Activated CD4-positive, alpha-beta T cell treated with anti-CD3 and anti-CD28 coated beads for 48 hours (primary cell): ENCODE results near the gene GDPD5.

Experiments
- DNase-seq: peaks from one replicate; pipeline ENCODE4 v3.0.0-alpha.2; 2020

Gene GDPD5

DNA sequence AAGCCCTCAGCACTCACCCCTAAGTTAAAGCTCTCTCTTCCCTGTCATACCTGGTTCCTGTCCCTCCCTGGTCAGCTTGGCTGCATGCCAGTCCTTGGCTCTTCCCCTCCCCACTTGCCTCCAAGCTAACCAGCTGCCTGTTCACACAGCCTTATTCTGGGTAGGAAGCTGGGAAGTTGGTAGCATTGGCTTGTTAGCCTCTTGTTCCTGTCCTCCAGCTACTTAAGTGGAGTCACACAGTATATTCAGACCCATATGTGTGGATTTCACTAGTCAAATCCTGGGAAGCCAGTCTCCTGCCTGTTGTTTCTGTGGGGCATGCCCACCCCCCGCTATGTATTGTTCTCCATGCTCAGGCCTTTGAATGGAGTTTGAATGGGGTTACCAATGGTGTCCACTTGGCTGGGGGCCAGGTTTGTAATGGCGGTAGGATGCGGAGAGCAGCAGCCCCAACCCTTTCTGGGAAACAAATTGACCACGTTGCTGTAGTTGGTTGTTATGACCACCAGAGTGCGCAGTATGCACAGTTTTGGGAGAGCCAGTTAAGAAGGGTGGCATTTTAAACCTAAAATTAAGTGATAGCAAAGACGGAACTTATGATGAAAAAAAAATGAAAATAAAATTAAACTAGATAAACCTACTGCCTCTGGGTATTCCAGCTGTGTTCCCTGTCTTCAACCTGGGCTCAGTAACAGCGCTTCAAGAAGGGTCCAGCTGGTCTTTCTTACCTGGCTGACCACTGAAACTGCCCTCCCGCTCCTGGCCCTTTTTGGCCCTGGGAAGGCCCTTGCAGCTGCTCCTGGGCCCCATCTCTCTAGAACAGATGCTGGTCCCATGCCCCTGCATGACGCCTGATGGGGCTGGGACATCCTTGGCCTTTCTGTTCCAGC, 137.1 kb downstream of the GDPD5 start:
- peak; percentile 81 for DNase-seq

DNA sequence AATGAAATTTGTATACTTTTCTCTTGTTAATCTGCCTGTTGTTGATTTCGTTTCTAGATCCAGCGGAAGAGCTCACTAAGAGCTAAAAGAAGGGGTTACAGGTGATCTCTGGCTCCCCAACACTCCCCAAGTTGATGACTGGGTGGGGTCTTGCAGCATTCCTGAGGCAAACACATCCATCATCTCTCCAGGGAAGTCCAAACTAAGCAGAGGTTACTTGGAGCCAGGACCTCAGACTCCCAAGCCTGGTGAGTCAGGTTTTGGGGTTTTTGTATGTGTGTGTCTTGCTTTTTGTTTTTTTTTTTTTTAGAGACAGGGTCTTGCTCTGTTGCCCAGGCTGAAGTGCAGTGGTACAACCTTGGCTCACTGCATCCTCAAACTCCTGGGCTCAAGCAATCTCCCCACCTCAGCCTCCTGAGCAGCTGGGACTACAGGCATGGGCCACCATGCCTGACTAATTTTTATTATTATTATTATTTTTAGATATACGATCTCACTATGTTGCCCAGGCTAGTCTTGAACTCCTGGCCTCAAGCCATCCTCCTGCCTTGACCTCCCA, 137.9 kb downstream of the GDPD5 start:
- no peak for DNase-seq

DNA sequence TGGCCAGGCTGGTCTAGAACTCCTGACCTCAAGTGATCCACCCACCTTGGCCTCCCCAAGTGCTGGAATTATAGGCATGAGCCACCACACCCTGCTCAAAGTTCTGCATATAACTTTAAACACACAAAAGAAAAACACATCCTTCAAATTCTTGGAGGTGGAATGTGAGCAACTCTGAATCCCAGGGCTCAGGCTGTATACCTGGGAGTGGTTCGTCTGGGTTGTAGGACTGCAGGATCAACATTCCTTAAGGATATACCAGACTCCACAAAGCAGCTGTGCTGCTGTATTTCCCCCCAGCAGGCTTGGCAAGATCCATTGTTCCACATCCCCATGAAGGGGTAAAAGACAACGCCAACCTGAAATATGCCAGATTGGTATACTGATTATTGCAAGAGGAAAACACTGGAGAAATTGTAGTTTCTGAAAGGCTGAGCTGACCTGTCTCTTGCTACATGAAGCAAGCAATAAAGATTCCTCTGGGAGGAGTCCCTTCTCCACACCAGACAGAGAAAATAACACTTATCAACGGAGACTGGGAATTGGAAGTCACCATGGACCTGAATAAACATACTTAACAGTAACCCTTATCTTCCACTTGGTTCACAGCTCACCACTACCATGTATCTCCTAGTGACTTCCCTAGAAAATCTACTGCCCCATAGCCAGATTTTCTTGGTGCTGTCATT, 138.7 kb downstream of the GDPD5 start:
- no peak for DNase-seq
